Heart right ventricle (tissue), 16 donors: ENCODE measurements around the gene ITGA1. TPM values are rescaled to one million over a fixed set of nuclear protein-coding genes. Genes with fewer than 3 reads are reported as not detected.
A peak's percentile ranks its signal among the peaks of the same experiment; 100 is the strongest.

Experiments
- ATAC-seq, 8 donors: fragments of 200-7000 bp; cut with Tn5 transposase; one replicate each; pipeline ENCODE4 v1.9.1; 2020; ENCODE audit warnings: mild to moderate bottlenecking in 8 of 8, moderate library complexity in 8 of 8, moderate number of reproducible peaks in 1 of 8
- DNase-seq, 2 donors: peaks; one replicate each; pipeline ENCODE4 v3.0.0-alpha.2; 2020
- H3K27ac ChIP-seq, 10 donors: fragments of 200-600 bp; sonication (generic) in 2 of 10; one replicate each; pipeline versions ENCODE4 v1.5.0 to v1.8.0; 2020 to 2022; ENCODE audit warnings: mild to moderate bottlenecking in 3 of 10
- H3K27me3 ChIP-seq, 7 donors: fragments of 200-600 bp; one replicate each; pipeline ENCODE4 v1.8.0; 2021 to 2022; ENCODE audit warnings: mild to moderate bottlenecking in 2 of 7
- H3K36me3 ChIP-seq, 9 donors: fragments of 200-600 bp; sonication (generic) in 1 of 9; one replicate each; pipeline versions ENCODE4 v1.5.0 to v1.8.0; 2020 to 2022; ENCODE audit warnings: mild to moderate bottlenecking in 2 of 9
- H3K4me1 ChIP-seq, 9 donors: fragments of 200-600 bp; sonication (generic) in 1 of 9; one replicate each; pipeline versions ENCODE4 v1.5.0 to v1.8.0; 2020 to 2022; ENCODE audit warnings: mild to moderate bottlenecking in 4 of 9
- H3K4me3 ChIP-seq, 10 donors: fragments of 200-600 bp; sonication (generic) in 2 of 10; one replicate each; pipeline versions ENCODE4 v1.5.0 to v1.8.0; 2020 to 2022; ENCODE audit warnings: mild to moderate bottlenecking in 7 of 10, moderate library complexity in 2 of 10
- H3K9me3 ChIP-seq, 11 donors: fragments of 200-600 bp in 10 of 11; sonication (generic) in 2 of 11; one replicate each; pipeline versions ENCODE4 v1.5.0 to v1.8.0; 2013 to 2022; ENCODE audit warnings: mild to moderate bottlenecking in 2 of 11, control low read depth in 1 of 11, moderate library complexity in 1 of 11
- CTCF ChIP-seq, 9 donors: fragments of 200-600 bp; sonication (generic) in 2 of 9; IDR thresholded peaks; one replicate each; pipeline versions ENCODE4 v1.5.0 to v1.8.0; 2021 to 2022; ENCODE audit warnings: antibody characterized with exemption in 9 of 9, mild to moderate bottlenecking in 5 of 9, moderate library complexity in 1 of 9
- WGBS, 2 donors: extraction: QIAGEN DNeasy Blood & Tissue Kit; methylation state at CpG; one replicate each; pipeline ENCODE4 v1.1.7; 2013; ENCODE audit warnings: inconsistent platforms in 1 of 2; 5-methylcytosine and 5-hydroxymethylcytosine counted together
- intact Hi-C, 10 donors: fragments of 100-400 bp; cut with DNase I; formaldehyde crosslinking; loops; one replicate each; pipeline versions ENCODE4 v1.11.1 to v1.14.2; 2022
- polyA plus RNA-seq, 2 donors: library from polyadenylated mRNA; stranded (reverse); fragments of 200-250 nt; gene quantifications; one replicate each; pipeline ENCODE4 v1.2.3, GENCODE V29; 2013
- total RNA-seq, 10 donors: library from RNA; stranded (reverse); fragmentation: NEBNext Ultra II Directional in 3 of 10; extraction: Animal tissue kit (Norgen Biotek cat#: 25700) in 3 of 10; gene quantifications; one replicate each; pipeline versions ENCODE4 v1.2.1 to v1.2.4, GENCODE V29; 2021 to 2023
- donor health status: Arrhythmogenic right ventricular cardiomyopathy.
- donor health status: ischemic (EF 13 %, LVEDD 7.1; RV severe dilation, severe dysfunction).
- donor health status: healthy with polysubstance abuse.
- donor health status: DM: no; HTN: yes; CAD: no.
- donor health status: DM: no; HTN: no; CAD: no.
- donor health status: ischemic (EF 25% LVEDD 6.9; RV normal size, moderate dysfunction).
- donor health status: ischemic (EF 25% LVEDD 5.7; RV mildly dilated, moderate dysfunction).
- donor health status: healthy.
- donor health status: DM: yes; HTN: yes; CAD: no.
- donor health status: Ischemic cardiomyopathy.
- donor health status: ischemic (EF 35%, LVEDD 5.7; RV mildly dilated, moderate dysfunction).
- donor health status: nonischemic (EF 11% LVEDD 7.7; RV severe dilation, severe dysfunction).
- donor health status: DM: yes; HTN: yes; CAD: no.
- donor health status: PGD.
- donor health status: ischemic (EF 29% LVEDD 5.4; RV normal size, mild dysfunction).
- donor health status: nonischemic (EF 23%, LVEDD 6.1; RV moderate dilation, normal function).

The ITGA1 gene
- total and polyA plus RNA-seq, 12 donors, result 7.7 to 48.2 (median 24.3) TPM

- TF ChIP-seq CTCF (IDR thresholded peaks at IDR 0.05), result no peak
- Histone ChIP-seq H3K27ac (no peak overlapping the region), H3K4me3 (no peak overlapping the region), H3K36me3 (peaks cover 0 to 41% (median 0%) of the 10 kb centered on the region in 9 donors), H3K4me1 (peaks cover 0 to 94% (median 76%) of the 10 kb centered on the region in 9 donors), H3K9me3 (no peaks in the 10 kb centered on the region), H3K27me3 (no peaks in the 10 kb centered on the region)
- no peak for DNase-seq
- no peak for ATAC-seq
- intact Hi-C loops, result loop anchor here in 2 of 10 donors (10.0 kb wide), 2 partner anchors 88 to 298 kb away; partner anchors contain the start of gene MOCS2 (in 1 of the 2)
Measured at GRCh38 chr5:52807037-52807436, 19.3 kb downstream of the ITGA1 start.

DNA sequence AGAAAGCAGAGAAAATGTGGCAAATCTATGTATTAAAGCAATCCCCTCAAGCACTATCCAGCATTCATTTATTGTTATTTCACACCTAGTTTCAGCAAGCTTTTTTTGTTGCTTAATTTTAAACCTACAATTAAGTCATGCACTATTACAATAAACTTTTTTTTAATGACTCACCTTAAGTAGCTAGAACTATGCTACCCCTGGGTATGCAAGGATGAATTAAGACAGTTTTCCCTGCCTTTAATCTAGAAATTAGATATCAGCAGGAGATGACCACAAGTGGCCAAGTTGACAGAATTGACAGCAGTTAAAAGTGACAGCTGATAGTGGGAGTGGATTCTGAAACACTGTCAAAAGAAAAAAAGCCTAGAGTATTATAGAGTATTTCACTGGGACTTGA lies 20.0 kb downstream of the ITGA1 start:
- ATAC-seq (no peak), DNase-seq (no peak)
- Histone ChIP-seq H3K27ac (no peak overlapping the region), H3K4me3 (no peak overlapping the region), H3K4me1 (peaks cover 0 to 94% (median 73%) of the 10 kb centered on the region in 9 donors), H3K27me3 (no peaks in the 10 kb centered on the region), H3K9me3 (no peaks in the 10 kb centered on the region), H3K36me3 (peaks cover 0 to 34% (median 0%) of the 10 kb centered on the region in 9 donors)
- intact Hi-C loops, result loop anchor here in 2 of 10 donors (10.0 kb wide), 2 partner anchors 87 to 297 kb away; partner anchors contain the start of gene MOCS2 (in 1 of the 2)
- no peak for TF ChIP-seq CTCF (IDR thresholded peaks at IDR 0.05)

- ATAC-seq (no peak), DNase-seq (no peak)
- peaks cover 0 to 93% (median 68%) of the 10 kb centered on the region in 9 donors for H3K4me1 ChIP-seq
- no peaks in the 10 kb centered on the region for H3K9me3 ChIP-seq
- peaks cover 0 to 27% (median 0%) of the 10 kb centered on the region in 9 donors for H3K36me3 ChIP-seq
- 66 to 71% methylated on average over 2 of the region's 2 CpGs for WGBS, 2 donors
- TF ChIP-seq CTCF (IDR thresholded peaks at IDR 0.05), result no peak
- no peaks in the 10 kb centered on the region for H3K27me3 ChIP-seq
- intact Hi-C loops, result loop anchor here in 2 of 10 donors (10.0 kb wide), 2 partner anchors 86 to 296 kb away; partner anchors contain the start of gene MOCS2 (in 1 of the 2)
- no peak overlapping the region for H3K4me3 ChIP-seq
- peak overlapping the region in 1 of 10 donors; percentile 79 for H3K27ac ChIP-seq
Measured at GRCh38 chr5:52808316-52808901, 20.7 kb downstream of the ITGA1 start.

- H3K27ac ChIP-seq, result peak overlapping the region in 4 of 10 donors; percentile 11 to 79 (median 36)
- 50 to 56% methylated on average over 1 of the region's 1 CpG for WGBS, 2 donors
- no peak for TF ChIP-seq CTCF (IDR thresholded peaks at IDR 0.05)
- peaks cover 4 to 93% (median 67%) of the 10 kb centered on the region in 9 donors for H3K4me1 ChIP-seq
- H3K27me3 ChIP-seq, result no peaks in the 10 kb centered on the region
- H3K9me3 ChIP-seq, result no peaks in the 10 kb centered on the region
- intact Hi-C loops, result loop anchor here in 2 of 10 donors (10.0 kb wide), 2 partner anchors 85 to 295 kb away; partner anchors contain the start of gene MOCS2 (in 1 of the 2)
- peaks cover 0 to 12% (median 0%) of the 10 kb centered on the region in 9 donors for H3K36me3 ChIP-seq
- DNase-seq, result no peak
- H3K4me3 ChIP-seq, result no peak overlapping the region
- peak in 1 of 8 donors; percentile 54 for ATAC-seq
Measured at GRCh38 chr5:52809884-52810283, 22.2 kb downstream of the ITGA1 start.
